Mesothelial cell of epicardium (in vitro differentiated cells): ENCODE measurements around the gene TTC28. TPM values are rescaled to one million over a fixed set of nuclear protein-coding genes. Genes with fewer than 3 reads are reported as not detected.

Experiments used
- DNase-seq, 2 experiments: peaks; one replicate each; pipeline ENCODE4 v3.0.0; 2021; ENCODE audit warnings: low spot score in 2 of 2; ENCODE audit not compliant: unreplicated experiment in 2 of 2
- H3K27ac Mint-ChIP-seq: 2 replicates; pipeline ENCODE4 v1.8.0; 2021; ENCODE audit warnings: mixed read lengths
- H3K27me3 Mint-ChIP-seq: 2 replicates; pipeline ENCODE4 v1.8.0; 2021; ENCODE audit warnings: low read depth, mixed read lengths
- H3K36me3 Mint-ChIP-seq: 2 replicates; pipeline ENCODE4 v1.8.0; 2021; ENCODE audit warnings: mixed read lengths
- H3K4me1 Mint-ChIP-seq: 2 replicates; pipeline ENCODE4 v1.8.0; 2021; ENCODE audit warnings: mixed read lengths
- H3K4me3 Mint-ChIP-seq: 2 replicates; pipeline ENCODE4 v1.8.0; 2021; ENCODE audit warnings: mild to moderate bottlenecking, moderate library complexity, mixed read lengths
- H3K9me3 Mint-ChIP-seq: 2 replicates; pipeline ENCODE4 v1.8.0; 2021; ENCODE audit warnings: mixed read lengths
- total RNA-seq: library from RNA; stranded (reverse); gene quantifications from 3 replicates; pipeline ENCODE4 v1.2.1, GENCODE V29; 2021
- TF ChIP-seq, protein P1 (sequence below): fragments of 200-600 bp; sonication (generic); IDR thresholded peaks from one replicate; pipeline ENCODE4 v1.5.0; 2021; ENCODE audit warnings: antibody characterized with exemption; ENCODE audit not compliant: unreplicated experiment

TTC28 gene
- total RNA-seq, 1 donor from 2014 or later = 95.9 TPM

DNA sequence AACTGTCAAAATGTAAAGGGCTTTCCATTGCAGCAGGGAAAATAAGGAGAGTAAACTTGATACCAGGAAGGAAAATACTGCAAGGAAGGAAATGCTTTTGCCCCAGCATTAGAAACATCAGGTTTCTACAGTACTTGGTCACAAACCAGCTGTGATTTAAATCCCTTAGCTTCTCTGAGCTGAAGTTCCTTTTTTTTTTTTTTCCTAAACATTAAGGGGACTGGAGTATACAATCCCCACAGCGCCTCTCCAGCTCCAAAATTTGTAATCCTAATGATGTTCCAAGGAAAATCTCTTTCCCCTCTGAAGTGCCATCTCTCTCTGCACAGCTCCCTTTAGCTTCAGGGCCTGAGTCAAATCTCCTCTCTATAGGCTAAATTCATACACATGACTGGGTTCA lies 540.1 kb downstream of the TTC28 start:
- H3K4me1 Mint-ChIP-seq = peaks cover 53% of the 10 kb centered on the region
- H3K9me3 Mint-ChIP-seq = peaks cover 10% of the 10 kb centered on the region
- H3K27ac Mint-ChIP-seq = peak overlapping the region; percentile 81
- peaks cover 4% of the 10 kb centered on the region for H3K36me3 Mint-ChIP-seq
- TF ChIP-seq, protein P1, sequence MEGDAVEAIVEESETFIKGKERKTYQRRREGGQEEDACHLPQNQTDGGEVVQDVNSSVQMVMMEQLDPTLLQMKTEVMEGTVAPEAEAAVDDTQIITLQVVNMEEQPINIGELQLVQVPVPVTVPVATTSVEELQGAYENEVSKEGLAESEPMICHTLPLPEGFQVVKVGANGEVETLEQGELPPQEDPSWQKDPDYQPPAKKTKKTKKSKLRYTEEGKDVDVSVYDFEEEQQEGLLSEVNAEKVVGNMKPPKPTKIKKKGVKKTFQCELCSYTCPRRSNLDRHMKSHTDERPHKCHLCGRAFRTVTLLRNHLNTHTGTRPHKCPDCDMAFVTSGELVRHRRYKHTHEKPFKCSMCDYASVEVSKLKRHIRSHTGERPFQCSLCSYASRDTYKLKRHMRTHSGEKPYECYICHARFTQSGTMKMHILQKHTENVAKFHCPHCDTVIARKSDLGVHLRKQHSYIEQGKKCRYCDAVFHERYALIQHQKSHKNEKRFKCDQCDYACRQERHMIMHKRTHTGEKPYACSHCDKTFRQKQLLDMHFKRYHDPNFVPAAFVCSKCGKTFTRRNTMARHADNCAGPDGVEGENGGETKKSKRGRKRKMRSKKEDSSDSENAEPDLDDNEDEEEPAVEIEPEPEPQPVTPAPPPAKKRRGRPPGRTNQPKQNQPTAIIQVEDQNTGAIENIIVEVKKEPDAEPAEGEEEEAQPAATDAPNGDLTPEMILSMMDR = no peak
- no peak for DNase-seq
- no peaks in the 10 kb centered on the region for H3K27me3 Mint-ChIP-seq
- H3K4me3 Mint-ChIP-seq = no peak overlapping the region

DNA sequence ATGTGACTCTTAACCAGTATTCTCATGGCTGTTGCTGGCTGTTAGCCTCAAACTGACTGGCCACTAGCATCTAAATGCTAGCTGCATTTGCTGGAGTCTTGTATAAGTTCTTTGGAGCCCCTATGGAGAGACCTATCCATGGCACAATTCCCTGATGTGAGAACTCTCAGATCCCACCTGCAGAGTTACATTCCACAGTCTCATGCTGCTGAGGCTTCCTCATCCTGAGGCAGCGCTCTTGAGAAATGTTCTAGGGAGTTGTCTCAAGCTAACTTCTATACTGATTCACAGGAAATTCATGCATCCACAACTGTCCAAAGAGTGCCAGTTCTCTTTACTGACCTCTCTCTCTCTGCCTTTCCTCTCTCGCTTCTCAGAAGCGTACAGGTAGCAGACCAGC lies 542.6 kb downstream of the TTC28 start:
- Mint-ChIP-seq H3K27ac (no peak overlapping the region), H3K9me3 (peaks cover 10% of the 10 kb centered on the region), H3K4me3 (no peak overlapping the region), H3K27me3 (no peaks in the 10 kb centered on the region), H3K4me1 (peaks cover 28% of the 10 kb centered on the region), H3K36me3 (peaks cover 8% of the 10 kb centered on the region)
- DNase-seq = no peak
- TF ChIP-seq, protein P1 = no peak

DNA sequence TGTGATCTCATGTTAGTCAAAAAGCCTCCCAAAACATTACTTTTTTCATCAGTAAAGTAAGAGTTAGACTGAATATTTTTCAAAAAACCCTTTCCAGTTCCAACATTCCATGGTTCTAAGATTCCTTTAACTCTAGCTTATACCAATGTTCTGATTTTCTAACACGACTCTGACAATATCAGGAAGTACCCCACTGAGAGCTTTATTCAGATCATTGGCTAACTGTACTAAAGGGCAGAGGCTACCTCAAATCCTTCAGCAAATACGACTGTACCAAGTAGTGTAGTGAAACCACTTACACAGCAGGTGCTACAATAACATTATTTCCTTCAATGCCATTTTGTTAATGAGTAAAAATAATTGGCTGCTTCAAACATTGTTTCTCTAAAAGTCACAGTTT lies 547.2 kb downstream of the TTC28 start:
- no peak for DNase-seq
- Mint-ChIP-seq H3K4me1 (peaks cover 10% of the 10 kb centered on the region), H3K9me3 (peaks cover 10% of the 10 kb centered on the region), H3K27me3 (no peaks in the 10 kb centered on the region), H3K4me3 (no peak overlapping the region), H3K27ac (no peak overlapping the region), H3K36me3 (peaks cover 8% of the 10 kb centered on the region)
- TF ChIP-seq, protein P1 = no peak

DNA sequence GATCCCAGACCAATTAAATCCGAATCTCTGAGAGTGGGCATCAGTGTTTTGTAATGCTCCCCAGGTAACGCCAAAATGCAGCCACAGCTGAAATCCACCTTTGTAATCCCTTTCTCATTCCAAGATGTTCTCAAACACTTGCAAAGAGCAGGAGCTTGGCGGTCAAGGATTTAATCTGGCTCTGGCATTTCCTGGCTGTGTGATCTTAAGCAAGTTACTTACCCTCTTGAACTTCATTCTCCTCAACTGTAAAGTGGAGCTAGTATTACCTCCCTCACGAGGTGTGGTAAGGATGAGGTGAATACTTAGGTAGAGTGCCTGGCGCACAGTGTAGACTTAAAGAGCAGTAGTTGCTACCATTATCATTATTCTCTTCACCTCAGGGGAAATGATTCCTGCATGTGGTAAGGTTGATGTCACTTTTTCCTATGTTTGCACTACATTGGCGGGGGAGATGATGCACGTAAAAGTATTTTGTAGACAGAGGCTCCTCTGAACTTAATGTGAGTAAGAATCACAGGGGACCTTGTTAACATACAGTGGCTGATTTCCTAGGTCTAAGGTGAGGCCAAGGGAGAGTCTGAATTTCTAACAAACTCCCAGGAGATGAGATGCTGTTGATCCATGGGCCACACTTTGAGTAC lies 550.2 kb downstream of the TTC28 start:
- TF ChIP-seq, protein P1 = no peak
- Mint-ChIP-seq H3K27ac (peak overlapping the region; percentile 13), H3K9me3 (no peaks in the 10 kb centered on the region), H3K36me3 (peaks cover 4% of the 10 kb centered on the region), H3K27me3 (no peaks in the 10 kb centered on the region), H3K4me1 (peaks cover 17% of the 10 kb centered on the region), H3K4me3 (no peak overlapping the region)
- no peak for DNase-seq

DNA sequence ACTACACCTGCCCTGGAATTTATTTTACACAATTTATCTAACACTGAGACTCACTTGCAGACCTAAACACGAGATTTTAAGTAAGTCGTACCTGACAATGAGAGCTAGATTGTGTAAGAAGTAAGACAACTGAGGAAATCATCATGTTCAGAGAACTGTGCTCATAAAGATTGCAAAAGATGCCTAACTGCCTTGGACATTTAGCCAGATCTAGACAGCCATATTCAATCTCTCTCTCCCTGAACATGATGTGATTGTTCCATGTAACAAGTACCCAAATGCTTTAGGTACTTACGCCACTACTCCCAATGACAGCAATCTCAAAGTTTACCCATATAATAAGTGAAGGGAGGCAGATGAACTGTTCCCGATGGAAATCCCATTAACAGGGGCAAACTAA lies 550.8 kb downstream of the TTC28 start:
- TF ChIP-seq, protein P1 = no peak
- DNase-seq = no peak
- H3K27me3 Mint-ChIP-seq = no peaks in the 10 kb centered on the region
- H3K4me3 Mint-ChIP-seq = no peak overlapping the region
- H3K9me3 Mint-ChIP-seq = no peaks in the 10 kb centered on the region
- no peak overlapping the region for H3K27ac Mint-ChIP-seq
- peaks cover 6% of the 10 kb centered on the region for H3K36me3 Mint-ChIP-seq
- peaks cover 22% of the 10 kb centered on the region for H3K4me1 Mint-ChIP-seq
